GM12878 (cell line): Measurements from ENCODE around the gene PTPN14.

ENCODE experiments used
- RAD21 ChIP-seq: IDR thresholded peaks from 2 replicates; pipeline ENCODE4 v1.6.1; 2011; ENCODE audit warnings: mild to moderate bottlenecking, low read depth, low read length, moderate library complexity; ENCODE audit not compliant: insufficient read depth
- TF ChIP-seq, protein P1 (sequence below), 3 experiments: IDR thresholded peaks in 2 of 3; conservative IDR thresholded peaks in 1 of 3; 2 replicates each; pipeline ENCODE4 v1.5.1; 2011; ENCODE audit warnings: low read depth in 3 of 3, low read length in 3 of 3, mild to moderate bottlenecking in 3 of 3, control low read depth in 2 of 3, moderate library complexity in 2 of 3, inconsistent platforms in 1 of 3, mixed read lengths in 1 of 3; ENCODE audit not compliant: control insufficient read depth in 2 of 3, insufficient read depth in 1 of 3; ENCODE audit errors: extremely low read depth in 1 of 3

DNA sequence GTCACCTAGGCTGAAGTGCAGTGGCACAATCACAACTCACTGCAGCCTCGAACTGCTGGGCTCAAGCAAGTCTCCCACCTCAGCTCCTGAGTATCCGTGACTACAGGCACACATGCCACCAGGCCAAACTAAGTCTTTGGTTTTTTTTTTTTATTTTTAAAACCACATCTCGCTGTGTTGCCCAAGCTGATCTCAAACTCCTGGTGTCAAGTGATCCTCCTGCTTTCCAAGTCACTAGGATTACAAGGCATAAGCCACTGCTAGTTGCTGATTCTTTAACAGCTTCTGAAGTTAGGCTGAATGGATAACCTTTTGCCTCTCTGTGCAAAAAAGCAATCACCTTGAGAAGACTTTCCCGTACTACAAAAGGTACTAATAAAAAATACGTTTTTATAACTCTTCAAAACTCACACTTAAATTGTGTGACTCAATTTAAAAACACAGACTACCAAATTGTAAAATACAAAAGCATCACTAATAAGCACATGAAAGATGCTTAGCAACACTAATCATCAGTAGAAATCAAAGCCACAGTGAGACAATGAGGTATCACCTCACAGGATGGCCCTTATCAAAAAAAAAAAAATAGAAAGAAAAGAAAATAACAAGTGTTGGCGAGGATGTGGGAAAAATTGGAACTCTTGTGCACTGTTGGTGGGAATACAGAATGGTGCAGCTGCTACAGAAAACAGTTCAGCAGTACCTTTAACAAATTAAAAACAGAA is 40.3 kb downstream of the PTPN14 start:
- TF ChIP-seq, protein P1, sequence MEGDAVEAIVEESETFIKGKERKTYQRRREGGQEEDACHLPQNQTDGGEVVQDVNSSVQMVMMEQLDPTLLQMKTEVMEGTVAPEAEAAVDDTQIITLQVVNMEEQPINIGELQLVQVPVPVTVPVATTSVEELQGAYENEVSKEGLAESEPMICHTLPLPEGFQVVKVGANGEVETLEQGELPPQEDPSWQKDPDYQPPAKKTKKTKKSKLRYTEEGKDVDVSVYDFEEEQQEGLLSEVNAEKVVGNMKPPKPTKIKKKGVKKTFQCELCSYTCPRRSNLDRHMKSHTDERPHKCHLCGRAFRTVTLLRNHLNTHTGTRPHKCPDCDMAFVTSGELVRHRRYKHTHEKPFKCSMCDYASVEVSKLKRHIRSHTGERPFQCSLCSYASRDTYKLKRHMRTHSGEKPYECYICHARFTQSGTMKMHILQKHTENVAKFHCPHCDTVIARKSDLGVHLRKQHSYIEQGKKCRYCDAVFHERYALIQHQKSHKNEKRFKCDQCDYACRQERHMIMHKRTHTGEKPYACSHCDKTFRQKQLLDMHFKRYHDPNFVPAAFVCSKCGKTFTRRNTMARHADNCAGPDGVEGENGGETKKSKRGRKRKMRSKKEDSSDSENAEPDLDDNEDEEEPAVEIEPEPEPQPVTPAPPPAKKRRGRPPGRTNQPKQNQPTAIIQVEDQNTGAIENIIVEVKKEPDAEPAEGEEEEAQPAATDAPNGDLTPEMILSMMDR (IDR thresholded peaks at IDR 0.05 in 2 of 3, conservative IDR thresholded peaks at IDR 0.05 in 1 of 3; ENCODE audit: control insufficient read depth in 2 of 3, extremely low read depth in 1 of 3, insufficient read depth in 1 of 3, low read depth in 3 of 3, low read length in 3 of 3), result no peak
- no peak for TF ChIP-seq RAD21
